H1 (cell line): ENCODE results near the gene BRMS1L. TPM values are rescaled to one million over a fixed set of nuclear protein-coding genes. Genes with fewer than 3 reads are reported as not detected.

Experiments
- CTCF ChIA-PET: fragments of 300-600 bp; sonication (Branson Sonifier 250); formaldehyde crosslinking; loops from one replicate; lab custom pipeline; 2021; ENCODE audit not compliant: partially characterized antibody; lab: Charles Lee
- POLR2A ChIA-PET: fragments of 300-600 bp; sonication (Branson Sonifier 250); formaldehyde crosslinking; loops from one replicate; lab custom pipeline; 2021; ENCODE audit warnings: inconsistent platforms; ENCODE audit not compliant: partially characterized antibody; lab: Charles Lee
- DNase-seq, 2 experiments: peaks; one replicate each; pipeline versions ENCODE4 v3.0.0 to v3.0.0-alpha.2; 2010 to 2022; ENCODE audit warnings: low spot score in 2 of 2, low read depth in 1 of 2, mixed read lengths in 1 of 2
- FAIRE-seq: peaks from 2 replicates; lab custom pipeline; 2011; peaks lifted over from hg19 to GRCh38; lab: Jason Lieb, UNC
- H2AFZ ChIP-seq: 2 replicates; pipeline ENCODE4 v1.8.1; 2012; ENCODE audit warnings: low read length, inconsistent platforms
- H2AK5ac ChIP-seq: 2 replicates; pipeline ENCODE4 v1.6.1; 2013; ENCODE audit warnings: low read depth, low read length
- H2BK120ac ChIP-seq: replicated peaks from 2 replicates; pipeline ENCODE3; 2013; ENCODE audit warnings: low read depth, low read length, inconsistent platforms
- H2BK12ac ChIP-seq: 2 replicates; pipeline ENCODE4 v1.6.1; 2013; ENCODE audit warnings: low read depth, low read length
- H2BK15ac ChIP-seq: 2 replicates; pipeline ENCODE4 v1.6.1; 2013; ENCODE audit warnings: low read length
- H2BK20ac ChIP-seq: 2 replicates; pipeline ENCODE4 v1.6.1; 2013; ENCODE audit warnings: low read length
- H2BK5ac ChIP-seq: 2 replicates; pipeline ENCODE4 v1.6.1; 2013; ENCODE audit warnings: low read depth, low read length
- H3K14ac ChIP-seq: 2 replicates; pipeline ENCODE4 v1.6.1; 2013; ENCODE audit warnings: inconsistent platforms; ENCODE audit not compliant: insufficient read length
- H3K18ac ChIP-seq: 2 replicates; pipeline ENCODE4 v1.6.1; 2013; ENCODE audit warnings: low read length; ENCODE audit errors: extremely low read depth
- H3K23ac ChIP-seq: 2 replicates; pipeline ENCODE4 v1.6.1; 2013; ENCODE audit warnings: inconsistent platforms; ENCODE audit not compliant: insufficient read length
- H3K23me2 ChIP-seq: 2 replicates; pipeline ENCODE4 v1.6.1; 2013; ENCODE audit warnings: low read depth, low read length
- H3K27ac ChIP-seq: 2 replicates; pipeline ENCODE4 v1.6.1; 2011; ENCODE audit warnings: low read depth, low read length, inconsistent platforms
- H3K27me3 ChIP-seq, 4 experiments: replicated peaks in 1 of 4; 1 replicate in 1 of 4; 2 replicates in 3 of 4; pipeline versions ENCODE4 v1.6.1 to v1.8.1; 2011 to 2013; ENCODE audit warnings: low read length in 3 of 4, mild to moderate bottlenecking in 3 of 4, inconsistent platforms in 2 of 4, mixed read lengths in 2 of 4, moderate library complexity in 1 of 4; ENCODE audit not compliant: control insufficient read depth in 3 of 4, insufficient read depth in 3 of 4; ENCODE audit errors: extremely low read depth in 1 of 4
- H3K36me3 ChIP-seq, 4 experiments: 2 replicates each; pipeline versions ENCODE4 v1.6.1 to v1.8.1; 2011 to 2013; ENCODE audit warnings: mild to moderate bottlenecking in 4 of 4, low read length in 3 of 4, moderate library complexity in 2 of 4, control low read depth in 1 of 4, inconsistent platforms in 1 of 4; ENCODE audit not compliant: insufficient read depth in 4 of 4, control insufficient read depth in 2 of 4
- H3K4ac ChIP-seq: replicated peaks from 2 replicates; pipeline ENCODE3; 2013; ENCODE audit warnings: low read length, low read depth, mixed read lengths, inconsistent platforms; ENCODE audit not compliant: insufficient read length
- H3K4me1 ChIP-seq, 4 experiments: replicated peaks in 1 of 4; 1 replicate in 1 of 4; 2 replicates in 3 of 4; pipeline versions ENCODE4 v1.6.1 to v1.8.1; 2011 to 2013; ENCODE audit warnings: low read length in 3 of 4, inconsistent platforms in 2 of 4, mixed read lengths in 1 of 4; ENCODE audit not compliant: insufficient read depth in 4 of 4, control insufficient read depth in 3 of 4
- H3K4me2 ChIP-seq, 2 experiments: 2 replicates each; pipeline versions ENCODE4 v1.6.1 to v1.8.1; 2011 to 2013; ENCODE audit warnings: low read depth in 2 of 2, low read length in 2 of 2, control low read depth in 1 of 2, inconsistent platforms in 1 of 2, mild to moderate bottlenecking in 1 of 2; ENCODE audit not compliant: insufficient read depth in 1 of 2
- H3K4me3 ChIP-seq, 4 experiments: fragments of 200-600, 300-600 bp in 1 of 4; sonication (generic), shearing (Covaris generic), sonication (Bioruptor Twin) in 1 of 4; 2 replicates each; pipeline versions ENCODE4 v1.5.1 to v1.8.1; 2011 to 2016; ENCODE audit warnings: low read length in 4 of 4, low read depth in 3 of 4, control low read depth in 2 of 4, inconsistent platforms in 2 of 4, mild to moderate bottlenecking in 2 of 4, mixed read lengths in 1 of 4, moderate library complexity in 1 of 4; ENCODE audit not compliant: insufficient read depth in 2 of 4; ENCODE audit errors: extremely low read depth in 1 of 4
- H3K56ac ChIP-seq: replicated peaks from 2 replicates; pipeline ENCODE3; 2013; ENCODE audit warnings: low read depth, mild to moderate bottlenecking, mixed read lengths, low read length, inconsistent platforms; ENCODE audit not compliant: insufficient read length
- H3K79me1 ChIP-seq: 2 replicates; pipeline ENCODE4 v1.6.1; 2013; ENCODE audit warnings: low read depth, low read length, control low read depth
- H3K79me2 ChIP-seq, 2 experiments: 2 replicates each; pipeline versions ENCODE4 v1.6.1 to v1.8.1; 2012 to 2013; ENCODE audit warnings: low read length in 2 of 2, mild to moderate bottlenecking in 2 of 2, inconsistent platforms in 1 of 2; ENCODE audit not compliant: insufficient read depth in 2 of 2, control insufficient read depth in 1 of 2
- H3K9ac ChIP-seq, 4 experiments: replicated peaks in 1 of 4; 1 replicate in 1 of 4; 2 replicates in 3 of 4; pipeline versions ENCODE4 v1.6.1 to v1.8.1; 2011 to 2013; ENCODE audit warnings: low read depth in 3 of 4, low read length in 3 of 4, control low read depth in 2 of 4, mild to moderate bottlenecking in 2 of 4, moderate library complexity in 2 of 4, inconsistent platforms in 1 of 4; ENCODE audit errors: extremely low read depth in 1 of 4
- H3K9me3 ChIP-seq, 2 experiments: 2 replicates each; pipeline versions ENCODE4 v1.6.1 to v1.8.1; 2012 to 2013; ENCODE audit warnings: mild to moderate bottlenecking in 2 of 2, moderate library complexity in 2 of 2, control low read depth in 1 of 2, inconsistent platforms in 1 of 2, low read depth in 1 of 2, low read length in 1 of 2, mixed read lengths in 1 of 2; ENCODE audit not compliant: insufficient read depth in 2 of 2
- H4K20me1 ChIP-seq, 2 experiments: replicated peaks in 1 of 2; 2 replicates each; pipeline versions ENCODE3 to v1.8.1; 2011 to 2013; ENCODE audit warnings: inconsistent platforms in 2 of 2, low read length in 2 of 2, mild to moderate bottlenecking in 1 of 2; ENCODE audit not compliant: insufficient read depth in 2 of 2, control insufficient read depth in 1 of 2
- H4K5ac ChIP-seq: 2 replicates; pipeline ENCODE4 v1.6.1; 2013; ENCODE audit warnings: low read length, low read depth, mixed read lengths, inconsistent platforms; ENCODE audit not compliant: insufficient read length
- H4K8ac ChIP-seq: 2 replicates; pipeline ENCODE4 v1.8.0; 2013; ENCODE audit warnings: mild to moderate bottlenecking, moderate library complexity, low read length, inconsistent platforms; ENCODE audit not compliant: insufficient read depth; ENCODE audit errors: extremely low read depth
- H4K91ac ChIP-seq: replicated peaks from 2 replicates; pipeline ENCODE3; 2013; ENCODE audit warnings: low read length, mixed read lengths, inconsistent platforms; ENCODE audit not compliant: insufficient read length
- RFX5 ChIP-seq: IDR thresholded peaks from 2 replicates; pipeline ENCODE4 v1.6.1; 2011; ENCODE audit warnings: low read depth, low read length, improper control_type of control experiment, borderline replicate concordance
- SAP30 ChIP-seq: fragments of 300-600 bp; sonication (generic); IDR thresholded peaks from 2 replicates; pipeline ENCODE4 v1.7.1; 2012; ENCODE audit warnings: low read length, moderate library complexity, mild to moderate bottlenecking, inconsistent platforms; ENCODE audit not compliant: insufficient read depth, insufficient replicate concordance
- SIN3A ChIP-seq, 2 experiments: IDR thresholded peaks in 1 of 2; conservative IDR thresholded peaks in 1 of 2; 2 replicates each; pipeline ENCODE4 v1.6.1; 2011 to 2012; ENCODE audit warnings: low read length in 2 of 2, improper control_type of control experiment in 1 of 2, low read depth in 1 of 2, mild to moderate bottlenecking in 1 of 2
- USF2 ChIP-seq: IDR thresholded peaks from 2 replicates; pipeline ENCODE4 v1.6.1; 2011; ENCODE audit warnings: low read length, improper control_type of control experiment
- WGBS, 2 experiments: shearing (Covaris generic) in 1 of 2; methylation state at CpG; one replicate each; pipeline versions ENCODE4 v1.1.6 to v1.1.7; 2013 to 2015; ENCODE audit warnings: low lambda C conversion rate in 2 of 2, mixed read lengths in 2 of 2, inconsistent platforms in 1 of 2, low coverage in 1 of 2, missing lambda C conversion rate in 1 of 2; ENCODE audit not compliant: insufficient replicate concordance in 2 of 2, insufficient coverage in 1 of 2, insufficient read length in 1 of 2; ENCODE audit errors: extremely low coverage in 1 of 2, missing lambda C conversion rate in 1 of 2; 5-methylcytosine and 5-hydroxymethylcytosine counted together
- polyA plus RNA-seq, 7 experiments: library from polyadenylated mRNA; depleted of rRNA in 3 of 7; stranded (reverse) in 5 of 7; unstranded in 2 of 7; fragments of >200 nt in 5 of 7; fragments of 200-250 nt in 2 of 7; gene quantifications; 1 replicate in 5 of 7; 2 replicates in 1 of 7; 4 replicates in 1 of 7; pipeline versions ENCODE4 v1.2.1 to v1.2.3, GENCODE V29; 2011 to 2013; ENCODE audit warnings: missing spikeins in 2 of 7, mixed read lengths in 2 of 7
- total RNA-seq: library from RNA; stranded (reverse); fragmentation: NEBNext Ultra II Directional; extraction: Animal tissue kit (Norgen Biotek cat#: 25700); gene quantifications from 2 replicates; pipeline ENCODE4 v1.2.1, GENCODE V29; 2021

The BRMS1L gene
- total and polyA plus RNA-seq, 2 of the 8 experiments (the other 6 are each of a cell fraction or from before 2014, with no cell fraction given) = 4.4 to 10.9 TPM

- no peaks in the 10 kb centered on the region for H3K36me3 ChIP-seq
- no peak overlapping the region for H3K4ac ChIP-seq
- H4K20me1 ChIP-seq = no peaks in the 10 kb centered on the region
- H3K79me1 ChIP-seq = no peaks in the 10 kb centered on the region
- no peak overlapping the region for H4K8ac ChIP-seq
- no peaks in the 10 kb centered on the region for H3K27me3 ChIP-seq
- H3K27ac ChIP-seq = no peak overlapping the region
- H2BK15ac ChIP-seq = no peak overlapping the region
- no peak for TF ChIP-seq SAP30
- no peak for TF ChIP-seq USF2
- TF ChIP-seq RFX5 = no peak
- TF ChIP-seq SIN3A (conservative IDR thresholded peaks at IDR 0.05 in 1 of 2, IDR thresholded peaks at IDR 0.05 in 1 of 2; ENCODE audit: low read depth in 1 of 2, low read length in 2 of 2) = no peak
- H2AK5ac ChIP-seq = no peak overlapping the region
- H2BK12ac ChIP-seq = no peak overlapping the region
- H3K79me2 ChIP-seq = peaks cover 0 to 19% of the 10 kb centered on the region in 2 experiments; a peak in 2 of 4 replicates
- H3K23me2 ChIP-seq = no peaks in the 10 kb centered on the region; the same call in 1 of the 2 replicates
- H3K9ac ChIP-seq = no peak overlapping the region
- no peak overlapping the region for H2BK20ac ChIP-seq
- H3K23ac ChIP-seq = no peak overlapping the region
- no peak for DNase-seq
- H3K4me2 ChIP-seq = no peak overlapping the region
- ChIA-PET POLR2A (no interaction called here), CTCF (interaction anchor here (1.1 kb wide), 1 partner anchor 10 kb away, joined by 3 read pairs; no protein-coding TSS in a partner anchor)
- no peak overlapping the region for H3K56ac ChIP-seq
- H3K9me3 ChIP-seq = no peaks in the 10 kb centered on the region
- H4K91ac ChIP-seq = no peak overlapping the region
- H4K5ac ChIP-seq = no peak overlapping the region
- no peak overlapping the region for H3K14ac ChIP-seq
- no peak overlapping the region for H3K4me3 ChIP-seq
- 90% methylated on average over 4 of the region's 4 CpGs; no CpG with 5 or more reads in 1 of the 2 experiments for WGBS, 2 experiments
- H3K18ac ChIP-seq = no peak overlapping the region
- no peak for FAIRE-seq
- no peak overlapping the region for H2BK120ac ChIP-seq
- H2BK5ac ChIP-seq = no peak overlapping the region
- H2AFZ ChIP-seq = no peak overlapping the region
- H3K4me1 ChIP-seq = no peaks in the 10 kb centered on the region
Measured at GRCh38 chr14:35810963-35811362, 15.2 kb upstream of the BRMS1L start.
